Erythroblast (primary cell): ENCODE data around the gene DNAJA4.

Experiments
- DNase-seq, 2 experiments: peaks; one replicate each; lab custom pipeline; 2025; lab: John Stamatoyannopoulos, UW
- GATA1 ChIP-seq: IDR thresholded peaks from 2 replicates; pipeline ENCODE4 v1.6.1; 2011; ENCODE audit warnings: low read depth, mild to moderate bottlenecking, control low read depth, low read length, moderate library complexity
- POLR2A ChIP-seq: IDR thresholded peaks from 2 replicates; pipeline ENCODE4 v1.6.1; 2011; ENCODE audit warnings: mild to moderate bottlenecking, low read length

DNAJA4 gene

DNA sequence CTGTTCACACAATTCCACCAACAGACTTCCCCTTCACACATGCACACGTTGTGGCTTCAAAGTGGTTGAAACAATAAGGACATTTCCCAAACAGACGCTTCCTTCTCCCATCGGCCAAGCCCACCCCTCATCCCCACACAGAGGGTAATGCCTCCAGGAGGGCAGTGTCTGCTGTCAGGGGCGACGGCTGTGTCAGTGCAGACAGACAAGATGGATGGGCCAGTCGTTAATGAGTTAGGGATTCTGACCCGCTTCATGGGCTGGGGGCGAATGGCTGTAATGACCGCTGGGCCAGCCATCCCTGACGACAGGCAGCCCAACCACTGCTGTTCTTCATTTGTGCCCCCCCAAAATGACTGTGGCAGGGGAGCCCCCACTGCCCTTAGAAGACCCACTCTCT, 55.2 kb downstream of the DNAJA4 start:
- DNase-seq: no peak
- TF ChIP-seq GATA1: no peak
- TF ChIP-seq POLR2A: no peak

DNA sequence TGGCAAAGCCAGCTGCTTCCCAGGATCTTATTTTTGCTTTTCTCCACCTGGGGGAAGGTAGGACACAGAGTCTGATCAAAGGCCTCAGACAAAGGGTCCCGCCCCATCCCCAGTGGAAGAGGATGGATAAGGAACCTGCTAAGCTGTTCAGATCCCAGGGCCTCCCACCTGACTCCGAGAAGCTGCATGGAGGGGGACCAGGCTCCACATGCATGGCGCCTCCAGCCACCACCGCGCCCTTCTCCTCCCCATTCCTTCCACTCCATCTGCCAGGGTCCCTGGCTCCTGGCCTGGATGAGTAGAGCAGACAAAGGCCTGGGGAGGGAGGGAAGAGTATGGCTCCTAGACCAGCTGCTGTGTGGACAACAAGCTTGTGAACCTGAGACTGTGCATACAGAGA, 55.8 kb downstream of the DNAJA4 start:
- no peak for DNase-seq
- TF ChIP-seq POLR2A (no peak), GATA1 (no peak)

DNA sequence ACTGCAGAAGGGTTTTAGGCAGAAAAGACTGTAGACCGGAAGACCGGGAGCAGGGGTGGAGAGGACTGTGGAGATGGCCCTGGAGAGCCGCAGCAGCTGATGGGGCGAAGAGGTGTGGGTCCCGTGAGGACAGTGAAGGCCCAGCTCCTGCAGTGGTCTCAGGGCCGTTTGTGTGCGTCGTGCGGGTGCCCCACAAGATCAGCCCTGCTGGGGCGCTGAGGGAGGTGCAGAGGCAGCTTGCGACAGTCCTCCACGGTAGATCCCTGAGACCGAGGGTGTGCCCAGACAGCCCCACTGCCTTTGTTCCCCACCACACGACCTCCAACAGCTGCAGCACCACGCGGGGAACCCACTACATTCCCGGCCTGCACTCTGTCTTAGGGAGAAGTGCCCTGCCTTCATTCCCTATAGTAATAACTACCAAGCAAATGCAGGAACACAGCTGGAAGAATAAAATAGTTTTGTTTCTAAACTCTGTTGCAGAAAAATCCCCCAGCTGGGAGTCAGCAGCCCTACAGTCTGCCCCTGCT, 56.7 kb downstream of the DNAJA4 start:
- DNase-seq: no peak
- no peak for TF ChIP-seq POLR2A
- TF ChIP-seq GATA1: no peak

DNA sequence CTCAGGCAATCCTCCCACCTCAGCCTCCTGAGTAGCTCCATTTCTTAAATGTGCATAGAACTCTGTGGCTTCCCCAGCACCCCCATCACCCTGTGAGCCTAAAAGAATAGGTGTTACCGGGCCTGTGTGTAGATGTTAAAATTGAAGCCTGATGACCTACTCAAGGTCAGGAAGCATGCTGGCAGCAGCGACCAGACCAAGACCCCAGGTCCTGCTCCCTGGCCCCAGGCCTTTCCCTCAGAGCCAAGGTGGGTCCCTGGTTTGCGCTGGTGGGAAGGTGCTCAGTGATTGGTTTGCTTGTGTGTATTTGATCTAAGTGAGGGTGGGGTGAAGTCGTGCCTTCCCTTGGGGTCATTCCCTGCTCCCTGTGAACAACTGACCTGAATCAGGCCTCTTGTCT, 57.4 kb downstream of the DNAJA4 start:
- no peak for DNase-seq
- TF ChIP-seq GATA1 (no peak), POLR2A (no peak)

DNA sequence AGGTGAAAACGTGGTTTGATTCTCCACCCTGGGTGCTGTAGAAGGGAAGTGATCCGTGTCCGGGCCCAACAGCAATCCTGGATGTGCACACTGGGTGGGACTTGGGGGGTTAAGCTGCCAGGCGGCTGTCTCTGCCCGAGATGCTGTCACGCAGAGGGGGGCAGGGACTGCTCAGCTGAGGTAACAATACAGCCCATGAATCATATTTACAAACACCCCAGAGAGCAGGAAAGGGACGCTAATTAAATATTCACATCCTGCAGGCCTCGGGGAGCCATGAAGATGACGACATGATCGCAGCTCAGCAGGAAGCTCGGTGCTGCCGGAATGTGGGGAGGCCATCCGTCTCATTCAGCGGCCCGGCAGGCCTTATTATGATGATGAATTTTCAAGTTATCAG, 57.9 kb downstream of the DNAJA4 start:
- TF ChIP-seq GATA1: no peak
- TF ChIP-seq POLR2A: no peak
- DNase-seq: no peak

DNA sequence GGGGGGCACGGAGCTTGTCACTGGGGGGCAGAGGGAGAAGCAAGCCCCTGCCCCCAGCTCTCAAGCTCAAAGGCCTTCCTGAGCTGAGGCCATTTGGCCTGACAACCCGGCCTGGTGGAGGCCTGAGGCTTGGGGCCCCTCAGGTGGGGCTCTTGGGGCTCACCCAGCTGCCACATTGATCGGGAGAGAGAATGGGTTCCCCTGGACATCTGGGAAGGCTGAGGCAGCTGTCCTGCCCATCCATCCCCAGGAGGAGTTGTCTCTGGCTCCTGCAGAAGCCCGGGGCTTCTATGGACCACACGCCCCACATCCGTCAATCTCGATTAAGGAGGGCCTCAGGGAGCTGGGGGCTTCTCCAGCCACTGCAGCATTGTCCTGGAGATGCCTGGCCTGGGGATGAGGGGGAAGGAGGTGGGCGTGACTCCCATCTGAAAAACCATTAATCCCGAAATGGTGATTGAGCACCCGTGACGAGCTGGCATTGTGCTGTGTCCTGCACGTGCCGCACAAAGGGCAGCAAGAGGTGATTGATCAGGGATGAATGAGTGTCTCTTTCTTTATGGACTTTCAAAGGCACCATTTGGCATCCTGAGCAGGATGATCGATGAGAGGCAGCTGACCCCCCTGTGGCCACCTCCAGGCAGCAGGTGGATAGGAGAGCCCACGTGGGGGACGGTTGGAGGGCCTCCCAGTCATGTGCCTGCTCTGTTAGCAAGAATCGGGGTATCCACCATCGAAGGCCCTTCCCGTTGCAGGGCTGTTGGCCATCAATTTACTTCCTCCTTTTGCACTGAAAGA, 58.6 kb downstream of the DNAJA4 start:
- DNase-seq: no peak
- no peak for TF ChIP-seq POLR2A
- no peak for TF ChIP-seq GATA1

DNA sequence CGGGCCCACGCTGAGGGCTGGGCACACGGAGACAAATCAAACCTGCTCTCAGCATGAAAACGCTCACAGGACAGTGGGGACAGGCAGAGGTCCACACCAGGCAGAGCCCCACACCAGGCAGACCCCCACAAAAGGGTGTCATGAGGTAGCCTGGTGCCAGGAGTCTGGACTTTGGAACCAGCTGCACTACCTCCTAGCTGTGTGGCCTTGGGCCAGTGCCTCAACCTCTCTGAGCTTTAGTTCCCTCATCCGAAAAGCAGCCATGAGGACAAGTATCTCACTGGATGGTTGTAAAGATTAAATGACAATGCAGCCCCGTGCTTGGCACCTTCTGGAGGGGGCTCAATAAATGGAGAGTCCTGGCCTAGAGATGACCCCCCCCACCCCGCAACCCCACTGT, 59.3 kb downstream of the DNAJA4 start:
- no peak for DNase-seq
- TF ChIP-seq POLR2A: no peak

DNA sequence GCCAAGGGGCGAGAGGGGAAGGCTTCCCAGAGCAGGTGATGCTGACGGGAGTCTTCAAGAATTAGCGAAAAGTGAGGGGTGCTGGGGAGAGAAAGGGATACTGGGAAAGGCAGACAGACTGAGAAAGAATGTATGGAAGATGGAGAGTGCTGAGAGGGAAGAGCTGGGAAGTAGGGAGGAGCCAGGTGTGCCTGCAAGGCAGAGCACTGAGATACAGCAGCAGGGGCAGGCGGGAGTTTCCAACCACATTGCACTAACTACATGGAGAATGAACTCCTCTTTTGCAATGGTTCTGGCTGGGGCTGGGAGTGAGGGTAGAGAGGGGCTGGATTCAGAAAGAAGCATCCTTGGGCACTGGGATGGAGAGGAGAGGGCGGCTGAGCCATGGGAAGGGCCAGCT, 59.8 kb downstream of the DNAJA4 start:
- no peak for DNase-seq
- TF ChIP-seq POLR2A (no peak), GATA1 (no peak)

DNA sequence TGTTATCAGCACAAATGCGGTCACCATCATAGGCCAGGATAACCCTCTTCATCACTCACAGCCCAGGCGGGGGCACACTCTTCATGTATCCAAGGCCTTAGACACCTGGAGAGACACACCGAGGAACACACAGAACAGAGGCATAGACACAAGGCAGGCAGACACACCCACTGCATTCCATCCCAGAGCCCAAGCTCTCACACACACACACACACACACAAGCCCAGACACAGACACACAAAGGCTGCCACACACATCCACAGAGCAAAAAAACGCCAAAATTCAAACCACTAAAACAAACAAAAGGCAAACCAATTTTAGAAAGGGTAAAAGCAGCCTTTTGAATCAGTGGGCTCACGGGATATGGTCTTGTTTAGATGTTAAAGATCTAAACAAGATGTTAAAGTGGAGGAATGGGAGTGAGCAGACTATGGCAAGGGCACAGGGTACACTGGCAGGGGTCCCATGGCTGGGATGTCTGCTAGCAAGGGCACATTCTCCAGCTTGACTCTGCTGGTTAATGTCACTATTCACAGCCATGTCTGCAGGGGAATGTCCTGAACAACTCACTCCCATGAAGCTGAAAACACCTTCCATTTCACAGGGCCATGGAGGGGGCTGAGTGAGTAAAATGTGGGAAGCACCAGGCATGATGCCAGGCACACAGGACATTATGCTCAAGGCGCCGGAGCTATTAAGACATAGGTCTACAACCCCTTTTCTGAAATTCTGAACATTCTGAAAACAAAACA, 60.9 kb downstream of the DNAJA4 start:
- TF ChIP-seq GATA1 (no peak), POLR2A (no peak)
- no peak for DNase-seq

DNA sequence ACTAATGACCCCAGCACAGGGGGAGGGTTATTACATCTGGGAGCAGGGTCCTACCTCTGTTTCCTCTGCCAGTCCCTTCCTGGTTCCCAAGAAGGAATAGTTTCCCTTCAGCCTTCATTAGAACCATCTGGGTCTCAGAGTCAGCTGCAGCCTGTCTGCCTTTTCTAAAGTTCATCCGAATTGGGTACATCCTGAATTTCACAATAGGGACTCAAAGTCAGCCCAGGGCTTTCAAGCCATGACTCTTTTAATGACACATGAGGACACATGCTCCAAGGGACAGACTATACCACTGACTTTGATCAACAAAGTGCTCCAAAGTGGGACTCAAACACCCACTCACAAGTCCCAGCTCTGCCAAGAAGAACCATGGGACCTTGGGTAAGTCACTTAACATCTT, 63.1 kb downstream of the DNAJA4 start:
- DNase-seq: no peak
- TF ChIP-seq GATA1: no peak

DNA sequence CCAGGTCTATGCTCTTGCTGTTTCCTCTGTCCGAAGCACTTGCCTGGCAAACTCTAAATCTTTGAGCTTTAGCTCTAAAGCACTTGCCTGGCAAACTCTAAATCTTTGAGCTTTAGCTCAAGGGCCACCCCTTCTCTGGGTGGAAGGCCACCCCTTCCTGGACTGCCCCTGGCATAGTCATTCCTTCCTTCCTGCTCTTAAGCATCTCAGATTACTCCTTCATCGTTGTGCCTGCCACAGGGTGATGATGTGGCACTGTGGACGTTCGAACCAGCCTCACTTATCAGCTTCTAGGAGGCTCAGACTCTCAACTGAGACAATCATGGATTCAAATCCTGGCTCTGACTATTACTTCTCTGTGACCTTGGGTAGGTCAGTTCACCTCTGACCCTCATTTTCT, 65.3 kb downstream of the DNAJA4 start:
- no peak for DNase-seq
- TF ChIP-seq GATA1: no peak
- TF ChIP-seq POLR2A: no peak
